Osteoblast (primary cell): ENCODE data around the gene HRCT1. TPM values are rescaled to one million over a fixed set of nuclear protein-coding genes. Genes with fewer than 3 reads are reported as not detected.
A peak's percentile ranks its signal among the peaks of the same experiment; 100 is the strongest.

ENCODE experiments used
- DNase-seq: peaks from one replicate; pipeline ENCODE4 v3.0.0; 2011; ENCODE audit warnings: low spot score, mixed read lengths; ENCODE audit not compliant: insufficient read length; ENCODE audit errors: missing footprints
- H2AFZ ChIP-seq: 2 replicates; pipeline ENCODE4 v1.6.0; 2011; ENCODE audit warnings: mild to moderate bottlenecking, low read length
- H3K27ac ChIP-seq: 2 replicates; pipeline ENCODE4 v1.5.1; 2011; ENCODE audit warnings: mild to moderate bottlenecking, low read depth, low read length, moderate library complexity
- H3K27me3 ChIP-seq: 2 replicates; pipeline ENCODE4 v1.6.0; 2012; ENCODE audit warnings: mild to moderate bottlenecking, control low read depth, inconsistent platforms, low read length, moderate library complexity; ENCODE audit not compliant: insufficient read depth
- H3K36me3 ChIP-seq: 2 replicates; pipeline ENCODE4 v1.5.1; 2011; ENCODE audit warnings: mild to moderate bottlenecking, low read length, control low read depth, moderate library complexity; ENCODE audit not compliant: insufficient read depth
- H3K4me1 ChIP-seq: 2 replicates; pipeline ENCODE4 v1.5.1; 2011; ENCODE audit warnings: mild to moderate bottlenecking, low read length, control low read depth, moderate library complexity; ENCODE audit not compliant: insufficient read depth
- H3K4me2 ChIP-seq: 2 replicates; pipeline ENCODE4 v1.6.0; 2011; ENCODE audit warnings: mild to moderate bottlenecking, low read length; ENCODE audit not compliant: insufficient read depth
- H3K4me3 ChIP-seq: fragments of 200-600 bp; sonication (generic); 3 replicates; pipeline ENCODE4 v1.5.1; 2012; ENCODE audit warnings: mild to moderate bottlenecking, low read length, inconsistent platforms; ENCODE audit not compliant: insufficient read depth
- H3K79me2 ChIP-seq: 2 replicates; pipeline ENCODE4 v1.6.0; 2012; ENCODE audit warnings: mild to moderate bottlenecking, low read length, control low read depth, inconsistent platforms; ENCODE audit not compliant: insufficient read depth
- H3K9me3 ChIP-seq: 2 replicates; pipeline ENCODE4 v1.5.1; 2011; ENCODE audit warnings: low read depth, low read length, control low read depth
- H4K20me1 ChIP-seq: 2 replicates; pipeline ENCODE4 v1.6.0; 2012; ENCODE audit warnings: mild to moderate bottlenecking, low read length, control low read depth; ENCODE audit not compliant: insufficient read depth
- CTCF ChIP-seq: IDR thresholded peaks from 2 replicates; pipeline ENCODE4 v1.5.1; 2011; ENCODE audit warnings: mild to moderate bottlenecking, low read depth, low read length, moderate library complexity; ENCODE audit errors: extremely low read depth
- total RNA-seq: library from RNA; depleted of rRNA; stranded (reverse); fragments of >200 nt; gene quantifications from 2 replicates; pipeline ENCODE4 v1.2.3, GENCODE V29; 2012

HRCT1 gene
- total RNA-seq, 1 donor, result 5.1 TPM

- H2AFZ ChIP-seq, result peak within 1 kb of the TSS; percentile 49
- TF ChIP-seq CTCF, result no peak
- H3K79me2 ChIP-seq, result peaks cover 4% of the 10 kb centered on the region
- no peaks in the 10 kb centered on the region for H4K20me1 ChIP-seq
- DNase-seq, result peak; percentile 21
- H3K27ac ChIP-seq, result peak within 1 kb of the TSS; percentile 95
- peaks cover 54% of the 10 kb centered on the region for H3K4me1 ChIP-seq
- H3K4me3 ChIP-seq, result peak within 1 kb of the TSS; percentile 56
- H3K9me3 ChIP-seq, result no peaks in the 10 kb centered on the region
- peak within 1 kb of the TSS; percentile 57 for H3K4me2 ChIP-seq
- H3K27me3 ChIP-seq, result no peaks in the 10 kb centered on the region
- H3K36me3 ChIP-seq, result no peaks in the 10 kb centered on the region
Observed at GRCh38 chr9:35909274-35909673, 3.3 kb downstream of the HRCT1 start, which contains the start of gene SPAAR. SPAAR (plus strand) TSS chr9:35909490; CDS start chr9:35910464, 974 bp downstream.

- no peaks in the 10 kb centered on the region for H3K36me3 ChIP-seq
- no peak overlapping the region for H3K4me2 ChIP-seq
Observed at GRCh38 chr9:35909687-35910612, 3.9 kb downstream of the HRCT1 start.

GRCh38 chr9:35910613-35911359 lies 4.8 kb downstream of the HRCT1 start:
- peaks cover 39% of the 10 kb centered on the region for H3K4me1 ChIP-seq
- H3K36me3 ChIP-seq, result no peaks in the 10 kb centered on the region
- H3K4me2 ChIP-seq, result no peak overlapping the region
- peak; percentile 68 for TF ChIP-seq CTCF
- peaks cover 4% of the 10 kb centered on the region for H3K79me2 ChIP-seq
- no peak overlapping the region for H3K4me3 ChIP-seq
- peak overlapping the region; percentile 21 for H3K27ac ChIP-seq
- H3K27me3 ChIP-seq, result no peaks in the 10 kb centered on the region
- no peaks in the 10 kb centered on the region for H3K9me3 ChIP-seq
- DNase-seq, result peak; percentile 91
- H4K20me1 ChIP-seq, result no peaks in the 10 kb centered on the region
- no peak overlapping the region for H2AFZ ChIP-seq

More at GRCh38 chr9:35909687-35910612, 3.9 kb downstream of the HRCT1 start:
- Histone ChIP-seq H3K4me1 (peaks cover 47% of the 10 kb centered on the region), H3K9me3 (no peaks in the 10 kb centered on the region), H3K27me3 (no peaks in the 10 kb centered on the region), H3K4me3 (no peak overlapping the region), H3K27ac (peak overlapping the region; percentile 95), H2AFZ (no peak overlapping the region), H3K79me2 (peaks cover 4% of the 10 kb centered on the region), H4K20me1 (no peaks in the 10 kb centered on the region)
- DNase-seq, result peak; percentile 29
- no peak for TF ChIP-seq CTCF
